TTC549 (cell line): ENCODE data around the gene MAOB.
"Not testable (repeated sequence)": the region's sequence is repeated elsewhere in the genome, so short reads cannot be mapped to it uniquely, and the experiment has no call there.

ENCODE experiments used
- FAIRE-seq: peaks from 2 replicates; lab custom pipeline; 2012; peaks lifted over from hg19 to GRCh38; lab: Jason Lieb, UNC

The MAOB gene

GRCh38 chrX:43753637-43754036 is 128.6 kb downstream of the MAOB start:
- no peak for FAIRE-seq

- no peak for FAIRE-seq
Measured at GRCh38 chrX:43750248-43750676, 132.0 kb downstream of the MAOB start.

- FAIRE-seq: no peak
Measured at GRCh38 chrX:43747476-43747875, 134.8 kb downstream of the MAOB start.

- no peak for FAIRE-seq
Measured at GRCh38 chrX:43745938-43746721, 136.1 kb downstream of the MAOB start.

GRCh38 chrX:43744284-43744683 is 138.0 kb downstream of the MAOB start:
- no peak for FAIRE-seq

- no peak for FAIRE-seq
Measured at GRCh38 chrX:43743100-43743822, 139.0 kb downstream of the MAOB start.

GRCh38 chrX:43741843-43742573 is 140.2 kb downstream of the MAOB start:
- no peak for FAIRE-seq

GRCh38 chrX:43735957-43736356 is 146.3 kb downstream of the MAOB start:
- no peak for FAIRE-seq

GRCh38 chrX:43735534-43735933 is 146.7 kb downstream of the MAOB start:
- FAIRE-seq: no peak

- no peak for FAIRE-seq
Measured at GRCh38 chrX:43734444-43734843, 147.8 kb downstream of the MAOB start.

GRCh38 chrX:43733699-43734098 is 148.6 kb downstream of the MAOB start:
- FAIRE-seq: no peak

- FAIRE-seq: no peak
Measured at GRCh38 chrX:43731086-43731485, 151.2 kb downstream of the MAOB start.

GRCh38 chrX:43728966-43729365 is 153.3 kb downstream of the MAOB start:
- no peak for FAIRE-seq

GRCh38 chrX:43728002-43728401 is 154.2 kb downstream of the MAOB start:
- FAIRE-seq: no peak

GRCh38 chrX:43727254-43727653 is 155.0 kb downstream of the MAOB start:
- not testable (repeated sequence) for FAIRE-seq

- FAIRE-seq: not testable (repeated sequence)
Measured at GRCh38 chrX:43725227-43725626, 157.0 kb downstream of the MAOB start.

- FAIRE-seq: no peak
Measured at GRCh38 chrX:43720961-43721360, 161.3 kb downstream of the MAOB start.

GRCh38 chrX:43720082-43720481 is 162.2 kb downstream of the MAOB start:
- FAIRE-seq: no peak

GRCh38 chrX:43718956-43719355 is 163.3 kb downstream of the MAOB start:
- FAIRE-seq: no peak

- no peak for FAIRE-seq
Measured at GRCh38 chrX:43718546-43718945, 163.7 kb downstream of the MAOB start.

- no peak for FAIRE-seq
Measured at GRCh38 chrX:43718081-43718480, 164.2 kb downstream of the MAOB start.

GRCh38 chrX:43717161-43717560 is 165.1 kb downstream of the MAOB start:
- no peak for FAIRE-seq

- FAIRE-seq: no peak
Measured at GRCh38 chrX:43716696-43717095, 165.6 kb downstream of the MAOB start.
